ENCODE data around the gene REG4. TPM values are rescaled to one million over a fixed set of nuclear protein-coding genes. Genes with fewer than 3 reads are reported as not detected.

Gene REG4
- total RNA-seq, 4 donors from 2014 or later, result not detected

GRCh38 chr1:119795261-119796200, 15.7 kb downstream of the REG4 start:
- H3K27ac ChIP-seq, result peak overlapping the region in 1 of 4 donors; percentile 37
- ATAC-seq, result no peak
- 42 to 69% methylated on average over 4 to 5 of the region's 9 CpGs for whole genome bisulfite sequencing, 2 donors (ENCODE audit: low coverage in 1 of 2)

GRCh38 chr1:119794876-119795240, 16.4 kb downstream of the REG4 start:
- Histone ChIP-seq H3K9me3 (no peaks in the 10 kb centered on the region), H3K27ac (no peak overlapping the region), H3K27me3 (no peaks in the 10 kb centered on the region), H3K36me3 (no peaks in the 10 kb centered on the region), H3K4me3 (no peak overlapping the region), H3K4me1 (peaks cover 0 to 22% (median 0%) of the 10 kb centered on the region in 3 donors)
- TF ChIP-seq EP300 (IDR thresholded peaks at IDR 0.05) (no peak), POLR2AphosphoS5 (IDR thresholded peaks at IDR 0.05) (no peak), CTCF (IDR thresholded peaks at IDR 0.05) (no peak), POLR2A (IDR thresholded peaks at IDR 0.05) (no peak)
- ATAC-seq, result no peak
- WGBS, 2 donors (ENCODE audit: low coverage in 1 of 2), result 8% methylated on average over 3 of the region's 3 CpGs; no CpG with 5 or more reads in 1 of the 2 donors

More at GRCh38 chr1:119795261-119796200, 15.7 kb downstream of the REG4 start:
- TF ChIP-seq CTCF (IDR thresholded peaks at IDR 0.05) (no peak), POLR2AphosphoS5 (IDR thresholded peaks at IDR 0.05) (no peak), POLR2A (IDR thresholded peaks at IDR 0.05) (no peak), EP300 (IDR thresholded peaks at IDR 0.05) (no peak)
- Histone ChIP-seq H3K27me3 (no peaks in the 10 kb centered on the region), H3K9me3 (no peaks in the 10 kb centered on the region), H3K4me3 (no peak overlapping the region), H3K4me1 (peaks cover 0 to 22% (median 0%) of the 10 kb centered on the region in 3 donors), H3K36me3 (no peaks in the 10 kb centered on the region)

- Histone ChIP-seq H3K4me1 (peaks cover 0 to 22% (median 0%) of the 10 kb centered on the region in 3 donors), H3K27me3 (no peaks in the 10 kb centered on the region), H3K27ac (no peak overlapping the region), H3K9me3 (no peaks in the 10 kb centered on the region), H3K4me3 (no peak overlapping the region), H3K36me3 (no peaks in the 10 kb centered on the region)
- TF ChIP-seq POLR2AphosphoS5 (IDR thresholded peaks at IDR 0.05), result no peak
- ATAC-seq, result no peak
- WGBS, 2 donors (ENCODE audit: low coverage in 1 of 2), result 36 to 37% methylated on average over 7 to 8 of the region's 8 CpGs
Measured at GRCh38 chr1:119794230-119794875, 16.9 kb downstream of the REG4 start.

GRCh38 chr1:119791377-119791776, 19.9 kb downstream of the REG4 start:
- Histone ChIP-seq H3K9me3 (no peaks in the 10 kb centered on the region), H3K36me3 (no peaks in the 10 kb centered on the region), H3K27me3 (no peaks in the 10 kb centered on the region), H3K27ac (no peak overlapping the region), H3K4me1 (peaks cover 0 to 22% (median 0%) of the 10 kb centered on the region in 3 donors), H3K4me3 (no peak overlapping the region)
- TF ChIP-seq CTCF (IDR thresholded peaks at IDR 0.05), result no peak
- no peak for TF ChIP-seq POLR2A (IDR thresholded peaks at IDR 0.05)
- TF ChIP-seq EP300 (IDR thresholded peaks at IDR 0.05), result no peak
- no peak for TF ChIP-seq POLR2AphosphoS5 (IDR thresholded peaks at IDR 0.05)
- 84 to 88% methylated on average over 3 to 4 of the region's 4 CpGs for WGBS, 2 donors (ENCODE audit: low coverage in 1 of 2)
- ATAC-seq, result no peak

- Histone ChIP-seq H3K27me3 (no peaks in the 10 kb centered on the region), H3K36me3 (no peaks in the 10 kb centered on the region), H3K9me3 (no peaks in the 10 kb centered on the region), H3K4me1 (peaks cover 0 to 21% (median 0%) of the 10 kb centered on the region in 3 donors), H3K4me3 (no peak overlapping the region), H3K27ac (no peak overlapping the region)
- TF ChIP-seq POLR2A (IDR thresholded peaks at IDR 0.05) (no peak), POLR2AphosphoS5 (IDR thresholded peaks at IDR 0.05) (no peak), EP300 (IDR thresholded peaks at IDR 0.05) (no peak), CTCF (IDR thresholded peaks at IDR 0.05) (no peak)
- 39 to 45% methylated on average over 5 to 9 of the region's 9 CpGs for WGBS, 2 donors (ENCODE audit: low coverage in 1 of 2)
- ATAC-seq, result no peak
Measured at GRCh38 chr1:119790451-119791198, 20.6 kb downstream of the REG4 start.
